GM12873 (cell line): ENCODE data around the gene DOCK10.

Experiments
- TF ChIP-seq, protein P1 (sequence below): IDR thresholded peaks from 2 replicates; pipeline ENCODE4 v1.5.1; 2012; ENCODE audit warnings: low read depth, mild to moderate bottlenecking, moderate library complexity, low read length, control low read depth; ENCODE audit not compliant: insufficient read depth; ENCODE audit errors: missing control alignments

Gene DOCK10

DNA sequence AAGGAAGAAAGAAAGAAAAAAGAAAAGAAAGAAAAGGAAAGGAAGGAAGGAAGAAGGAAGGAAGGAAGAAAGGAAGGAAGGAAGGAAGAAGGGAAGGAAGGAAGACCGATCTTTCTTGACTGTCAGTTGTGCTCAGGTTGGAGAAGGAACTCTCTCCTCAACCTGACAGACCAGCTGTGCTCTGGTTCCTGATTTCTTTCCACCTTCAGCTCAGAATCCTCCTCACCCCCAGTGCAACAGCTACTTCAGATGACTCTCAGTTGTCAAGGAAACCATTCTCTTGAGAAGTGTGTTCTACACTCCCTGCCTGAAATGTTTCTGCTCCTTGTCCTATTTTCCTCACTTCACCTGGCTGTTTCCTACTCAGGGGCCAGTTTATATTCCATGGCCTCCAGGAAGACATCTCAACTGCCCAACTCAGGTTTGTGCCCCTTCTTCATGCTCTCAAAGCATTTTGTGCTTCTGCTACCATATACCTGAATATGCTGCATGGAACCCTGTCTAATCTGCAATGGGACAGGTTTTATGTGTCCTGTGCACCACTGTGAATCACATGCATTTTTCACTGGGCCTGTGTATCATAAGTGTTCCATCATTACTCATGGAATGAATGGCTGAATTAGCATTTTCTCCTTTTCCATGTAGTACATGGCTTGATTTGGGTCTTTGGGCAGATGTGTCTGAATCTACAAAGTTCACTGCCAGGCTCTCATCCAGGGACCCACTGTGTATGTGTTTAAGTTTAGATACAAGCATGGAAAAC, 32.8 kb upstream of the DOCK10 start:
- TF ChIP-seq, protein P1, sequence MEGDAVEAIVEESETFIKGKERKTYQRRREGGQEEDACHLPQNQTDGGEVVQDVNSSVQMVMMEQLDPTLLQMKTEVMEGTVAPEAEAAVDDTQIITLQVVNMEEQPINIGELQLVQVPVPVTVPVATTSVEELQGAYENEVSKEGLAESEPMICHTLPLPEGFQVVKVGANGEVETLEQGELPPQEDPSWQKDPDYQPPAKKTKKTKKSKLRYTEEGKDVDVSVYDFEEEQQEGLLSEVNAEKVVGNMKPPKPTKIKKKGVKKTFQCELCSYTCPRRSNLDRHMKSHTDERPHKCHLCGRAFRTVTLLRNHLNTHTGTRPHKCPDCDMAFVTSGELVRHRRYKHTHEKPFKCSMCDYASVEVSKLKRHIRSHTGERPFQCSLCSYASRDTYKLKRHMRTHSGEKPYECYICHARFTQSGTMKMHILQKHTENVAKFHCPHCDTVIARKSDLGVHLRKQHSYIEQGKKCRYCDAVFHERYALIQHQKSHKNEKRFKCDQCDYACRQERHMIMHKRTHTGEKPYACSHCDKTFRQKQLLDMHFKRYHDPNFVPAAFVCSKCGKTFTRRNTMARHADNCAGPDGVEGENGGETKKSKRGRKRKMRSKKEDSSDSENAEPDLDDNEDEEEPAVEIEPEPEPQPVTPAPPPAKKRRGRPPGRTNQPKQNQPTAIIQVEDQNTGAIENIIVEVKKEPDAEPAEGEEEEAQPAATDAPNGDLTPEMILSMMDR, result no peak

GRCh38 chr2:225074366-225074765, 32.1 kb upstream of the DOCK10 start:
- TF ChIP-seq, protein P1, result no peak

- TF ChIP-seq, protein P1, result no peak
Observed at GRCh38 chr2:225073198-225073597, 30.9 kb upstream of the DOCK10 start.

DNA sequence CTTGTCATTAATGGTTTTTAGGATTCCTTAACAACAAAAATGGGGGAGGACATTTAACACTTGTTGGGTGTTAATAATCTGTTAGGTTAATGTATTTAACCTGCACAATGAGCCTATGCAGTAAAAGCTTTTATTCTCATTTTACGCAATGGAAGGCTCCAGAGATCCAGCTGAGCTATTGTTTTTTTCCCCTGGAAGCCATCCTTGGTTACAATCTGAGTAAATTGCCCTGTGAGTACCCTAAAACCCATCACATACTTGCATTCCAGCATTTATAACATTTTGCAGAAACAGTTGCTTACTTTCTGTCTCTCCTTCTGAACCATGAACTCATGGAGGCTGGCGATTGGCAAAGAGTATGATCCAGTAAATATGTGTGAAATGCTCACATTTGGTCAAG, 30.2 kb upstream of the DOCK10 start:
- TF ChIP-seq, protein P1, result no peak

DNA sequence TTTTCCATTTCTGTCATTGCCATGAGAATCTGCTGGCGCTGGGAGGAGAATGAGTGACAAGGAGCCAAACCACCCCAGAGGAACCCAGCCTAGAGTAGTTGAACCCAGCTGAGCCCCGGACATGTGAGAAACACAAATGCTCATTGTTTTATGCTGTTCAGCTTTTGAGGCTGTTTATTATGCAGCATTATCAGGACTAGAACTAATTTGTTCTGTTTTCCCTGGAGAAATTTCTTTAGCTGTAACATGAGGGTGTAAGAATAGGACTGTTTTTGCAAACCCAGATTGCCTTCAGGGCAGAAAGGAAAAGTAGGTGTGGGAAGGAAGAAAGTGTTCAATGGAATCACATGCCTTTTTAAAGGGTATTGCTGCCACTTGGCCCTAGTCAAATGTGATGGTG, 28.5 kb upstream of the DOCK10 start:
- TF ChIP-seq, protein P1, result no peak

DNA sequence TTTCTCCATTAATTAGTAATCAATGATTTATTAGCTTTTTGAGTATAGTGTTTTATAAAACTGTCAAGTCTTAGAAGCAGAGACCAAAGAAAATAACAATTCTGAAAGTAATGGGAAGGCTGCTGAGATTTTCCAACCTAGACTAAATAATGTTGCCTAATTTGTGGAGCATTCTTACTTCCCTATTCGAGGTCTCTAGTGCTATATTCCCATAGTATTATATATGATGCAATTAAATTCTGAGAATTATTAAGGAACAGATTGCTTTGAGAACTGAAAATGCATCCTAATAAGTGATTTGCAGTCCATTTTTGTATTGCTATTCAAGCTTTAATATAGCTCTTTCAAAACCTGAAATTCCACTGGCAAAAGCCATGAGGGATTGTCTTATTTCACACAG, 27.7 kb upstream of the DOCK10 start:
- TF ChIP-seq, protein P1, result no peak

- TF ChIP-seq, protein P1, result no peak
Observed at GRCh38 chr2:225069477-225069876, 27.2 kb upstream of the DOCK10 start.
